LNCAP (cell line): ENCODE data around the gene KAZN.

Source experiments
- CTCF ChIP-seq: fragments of 450-650 bp; IDR thresholded peaks from 2 replicates; pipeline ENCODE4 v1.5.1; 2017; ENCODE audit warnings: mild to moderate bottlenecking

Gene KAZN

DNA sequence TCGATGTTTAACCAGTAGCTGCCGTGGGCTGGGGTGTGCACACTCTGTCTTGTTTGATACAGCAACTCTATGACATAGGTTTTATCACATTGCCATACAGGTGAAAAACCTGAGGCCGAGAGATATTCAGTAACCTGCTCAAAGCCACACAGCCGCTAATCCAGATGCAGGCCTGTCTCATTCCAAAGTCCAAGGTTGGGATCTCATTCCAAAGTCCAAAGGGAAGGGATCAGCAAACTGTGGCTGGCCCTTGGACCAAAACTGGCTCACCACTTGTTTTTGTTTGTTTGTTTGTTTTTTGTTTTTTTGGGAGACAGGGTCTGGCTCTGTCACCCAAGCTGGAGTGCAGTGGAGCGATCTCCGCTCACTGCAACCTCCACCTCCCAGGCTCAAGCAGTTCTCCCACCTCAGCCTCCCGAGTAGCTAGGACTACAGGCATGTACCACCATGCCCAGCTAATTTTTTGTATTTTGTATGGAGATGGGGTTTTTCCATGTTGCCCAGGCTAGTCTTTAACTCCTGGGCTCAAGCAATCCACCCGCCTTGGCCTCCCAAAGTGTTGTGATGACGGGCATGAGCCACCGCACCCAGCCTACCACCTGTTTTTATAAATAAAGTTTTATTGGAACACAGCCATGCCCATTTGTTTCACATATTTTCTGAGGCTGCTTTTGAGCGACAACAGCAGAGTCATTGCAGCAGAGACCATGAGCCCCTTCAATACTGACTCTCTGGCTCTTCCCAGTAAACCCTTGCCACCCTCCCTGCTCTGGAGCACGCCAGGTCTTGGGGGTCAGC is 391.6 kb downstream of the KAZN start:
- TF ChIP-seq CTCF = no peak

GRCh38 chr1:14993414-14993813 is 394.9 kb downstream of the KAZN start:
- TF ChIP-seq CTCF = no peak

DNA sequence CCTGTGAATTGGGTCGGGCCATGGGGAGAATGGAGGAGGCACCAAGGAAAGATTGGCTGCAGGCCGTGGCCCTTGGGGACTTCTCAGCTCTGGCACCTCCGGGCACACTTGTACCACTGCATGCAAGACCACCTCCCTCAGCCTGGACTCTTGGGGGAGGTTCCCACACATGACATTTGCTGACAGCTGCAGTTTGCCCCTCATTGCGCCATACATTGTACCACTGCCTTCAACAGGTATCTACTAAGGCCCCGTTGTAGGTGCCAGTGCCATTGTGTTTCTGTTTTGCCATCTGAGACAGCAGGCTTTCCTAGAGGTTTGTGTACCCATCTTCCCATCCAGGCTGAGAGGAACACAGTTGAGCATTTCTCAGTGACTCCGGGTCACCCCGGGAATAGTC is 395.7 kb downstream of the KAZN start:
- no peak for TF ChIP-seq CTCF

GRCh38 chr1:14994841-14995437 is 396.5 kb downstream of the KAZN start:
- no peak for TF ChIP-seq CTCF

GRCh38 chr1:14996133-14997050 is 397.9 kb downstream of the KAZN start:
- TF ChIP-seq CTCF = no peak

DNA sequence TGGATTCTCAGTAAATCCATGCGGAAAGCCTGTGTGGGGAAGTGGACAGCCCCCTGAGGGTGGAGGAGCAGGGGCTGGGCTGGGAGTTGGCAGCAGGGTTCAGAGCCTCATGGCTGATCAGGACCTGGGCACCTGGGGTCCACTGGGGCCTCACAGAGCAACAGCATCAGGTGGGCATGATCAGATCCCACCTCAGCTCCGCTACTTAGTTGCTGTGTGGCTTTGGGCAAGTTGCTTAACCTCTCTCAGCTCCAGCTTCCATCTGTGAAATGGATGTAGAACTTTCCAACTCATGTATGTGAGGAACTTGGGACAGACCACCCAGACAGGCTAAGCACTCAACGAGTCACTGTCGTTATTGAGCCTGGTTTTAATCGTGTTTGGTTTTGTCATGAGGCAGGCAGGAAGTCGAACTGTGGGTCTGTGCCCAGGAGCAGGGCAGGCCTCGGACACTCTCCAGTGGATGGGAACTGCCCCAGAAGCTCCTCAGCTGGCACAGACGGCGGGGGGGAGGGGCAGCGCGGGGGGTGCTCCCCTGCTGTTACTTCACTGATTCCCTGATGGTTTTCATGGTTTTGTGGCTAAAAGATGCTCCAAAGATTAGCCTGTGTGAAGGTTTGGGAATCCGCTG is 399.3 kb downstream of the KAZN start:
- TF ChIP-seq CTCF = no peak

- no peak for TF ChIP-seq CTCF
Observed at GRCh38 chr1:14999441-14999840, 401.0 kb downstream of the KAZN start.
